Activated CD4-positive, alpha-beta T cell treated with anti-CD3 and anti-CD28 coated beads for 1 hour (primary cell): ENCODE measurements around the gene RARS2.
"Not testable (repeated sequence)": the region's sequence is repeated elsewhere in the genome, so short reads cannot be mapped to it uniquely, and the experiment has no call there.

Source experiments
- DNase-seq: peaks from one replicate; pipeline ENCODE4 v3.0.0-alpha.2; 2020

RARS2 gene, protein sequence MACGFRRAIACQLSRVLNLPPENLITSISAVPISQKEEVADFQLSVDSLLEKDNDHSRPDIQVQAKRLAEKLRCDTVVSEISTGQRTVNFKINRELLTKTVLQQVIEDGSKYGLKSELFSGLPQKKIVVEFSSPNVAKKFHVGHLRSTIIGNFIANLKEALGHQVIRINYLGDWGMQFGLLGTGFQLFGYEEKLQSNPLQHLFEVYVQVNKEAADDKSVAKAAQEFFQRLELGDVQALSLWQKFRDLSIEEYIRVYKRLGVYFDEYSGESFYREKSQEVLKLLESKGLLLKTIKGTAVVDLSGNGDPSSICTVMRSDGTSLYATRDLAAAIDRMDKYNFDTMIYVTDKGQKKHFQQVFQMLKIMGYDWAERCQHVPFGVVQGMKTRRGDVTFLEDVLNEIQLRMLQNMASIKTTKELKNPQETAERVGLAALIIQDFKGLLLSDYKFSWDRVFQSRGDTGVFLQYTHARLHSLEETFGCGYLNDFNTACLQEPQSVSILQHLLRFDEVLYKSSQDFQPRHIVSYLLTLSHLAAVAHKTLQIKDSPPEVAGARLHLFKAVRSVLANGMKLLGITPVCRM

DNA sequence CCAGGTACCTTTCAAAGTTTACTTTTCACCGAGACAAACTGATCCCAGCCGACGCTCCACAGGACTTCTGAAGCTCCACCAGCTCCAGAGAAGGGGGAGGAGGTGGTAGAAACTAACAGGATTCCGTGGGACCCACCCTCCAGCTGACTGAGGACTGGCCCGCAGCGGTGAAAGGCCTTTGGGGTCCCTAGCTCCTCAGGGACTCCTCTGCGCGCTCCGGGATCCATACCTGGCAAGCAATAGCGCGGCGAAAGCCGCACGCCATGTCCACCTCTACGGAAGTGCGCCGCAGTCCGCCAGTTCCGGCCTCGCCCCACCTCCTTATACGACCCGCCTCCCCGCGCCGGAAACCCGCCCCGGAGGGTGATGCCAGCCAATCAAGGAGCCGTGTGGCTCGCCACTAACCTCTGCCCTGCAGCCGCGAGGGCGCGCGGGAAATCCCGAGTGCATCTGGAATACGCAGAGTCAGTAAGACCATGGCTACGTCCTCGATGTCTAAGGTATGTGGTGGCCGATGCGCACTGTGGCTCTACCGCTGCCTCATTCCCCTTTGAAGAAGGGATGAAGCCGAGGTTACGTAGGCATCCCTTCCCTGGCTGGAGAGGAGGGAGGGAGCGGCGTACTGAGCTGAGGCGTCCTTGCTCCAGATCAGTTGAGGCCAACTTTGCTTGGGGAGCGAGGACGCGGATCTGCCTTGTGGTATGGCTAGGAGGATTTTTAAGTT lies at the start of gene RARS2, which contains the start of gene ORC3:
TSS of gene RARS2 (minus strand) at position 295 of the 724 bp plus-strand sequence. CDS start at position 265, 30 bp downstream.
TSS of gene ORC3 (plus strand) at position 443 of the 724 bp plus-strand sequence. CDS start at position 477, 34 bp downstream.
- DNase-seq, result peak; percentile 87

DNA sequence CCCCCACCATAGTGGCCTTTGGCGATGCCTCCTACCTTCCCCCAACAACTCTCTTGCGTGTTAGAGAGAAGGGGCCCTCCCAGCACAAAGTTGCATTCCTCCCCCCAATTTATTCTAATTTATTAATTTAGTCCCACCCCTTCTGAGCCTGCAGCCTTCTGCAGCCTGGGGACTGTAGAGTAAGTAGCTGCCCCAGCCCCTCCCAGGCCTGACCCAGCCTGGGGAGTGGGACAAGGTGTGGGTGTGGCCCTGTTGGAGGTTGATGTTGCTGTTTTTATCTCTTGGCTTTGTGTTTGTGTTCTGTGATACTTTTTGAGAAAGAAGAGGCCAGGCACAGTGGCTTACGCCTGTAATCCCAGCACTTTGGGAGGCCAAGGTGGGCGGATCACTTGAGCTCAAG lies 49.6 kb upstream of the RARS2 start:
- no peak for DNase-seq

DNA sequence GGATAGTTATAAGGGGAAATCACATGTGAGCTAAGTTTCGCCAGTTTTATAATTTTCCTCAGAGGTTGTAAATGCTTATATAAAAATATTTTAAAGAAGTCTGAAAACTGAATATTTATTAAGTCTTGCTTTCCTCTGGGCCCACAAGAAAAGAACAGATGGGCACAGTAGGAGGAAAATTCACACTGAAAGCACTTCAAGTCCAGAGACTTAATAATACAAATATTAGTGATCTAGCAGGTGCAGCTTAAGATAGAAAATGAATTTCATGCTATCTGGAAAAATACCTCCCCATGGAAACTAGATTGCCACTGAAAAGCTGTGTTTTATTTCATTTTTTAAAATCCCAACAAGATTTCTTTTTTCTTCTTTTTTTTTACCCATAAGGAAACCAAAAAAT lies 47.3 kb upstream of the RARS2 start:
- DNase-seq, result no peak

DNA sequence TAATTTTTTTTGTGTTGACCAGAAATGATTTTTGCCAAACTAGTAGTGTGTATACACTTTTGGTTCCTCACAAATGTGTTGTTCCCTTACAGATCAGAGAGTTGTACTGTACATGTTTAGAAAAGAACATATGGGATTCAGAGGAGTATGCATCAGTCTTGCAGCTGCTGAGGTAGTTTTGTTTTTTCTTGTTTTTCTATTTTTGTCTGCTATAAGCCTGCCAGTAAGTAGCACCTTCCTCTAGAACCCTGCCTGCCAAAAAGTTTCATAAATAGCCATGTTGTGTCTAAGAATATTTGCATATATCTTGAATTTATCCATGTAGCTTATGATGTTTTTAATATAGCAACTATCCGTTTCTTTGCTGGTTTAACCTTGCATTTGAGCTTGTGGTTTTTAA lies 46.5 kb upstream of the RARS2 start:
- DNase-seq, result no peak

DNA sequence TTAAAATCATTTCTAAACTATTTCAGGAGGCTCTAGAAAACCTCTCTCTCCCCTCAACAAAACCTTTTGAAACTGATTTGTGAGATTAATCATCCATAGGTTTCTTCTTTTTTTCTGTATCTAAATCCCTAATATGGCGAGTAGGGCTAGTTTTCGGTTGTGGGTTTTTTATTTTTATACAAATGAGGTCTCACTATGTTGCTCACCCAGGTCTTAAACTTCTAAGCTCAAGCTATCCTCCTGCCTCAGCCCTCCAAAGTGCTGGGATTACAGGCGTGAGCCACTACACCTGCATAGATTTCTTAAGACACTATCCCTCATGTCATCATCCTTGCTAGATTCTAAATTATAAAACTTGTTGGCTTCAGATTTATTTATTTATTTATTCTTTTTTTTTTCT lies 44.1 kb upstream of the RARS2 start:
- DNase-seq, result no peak

DNA sequence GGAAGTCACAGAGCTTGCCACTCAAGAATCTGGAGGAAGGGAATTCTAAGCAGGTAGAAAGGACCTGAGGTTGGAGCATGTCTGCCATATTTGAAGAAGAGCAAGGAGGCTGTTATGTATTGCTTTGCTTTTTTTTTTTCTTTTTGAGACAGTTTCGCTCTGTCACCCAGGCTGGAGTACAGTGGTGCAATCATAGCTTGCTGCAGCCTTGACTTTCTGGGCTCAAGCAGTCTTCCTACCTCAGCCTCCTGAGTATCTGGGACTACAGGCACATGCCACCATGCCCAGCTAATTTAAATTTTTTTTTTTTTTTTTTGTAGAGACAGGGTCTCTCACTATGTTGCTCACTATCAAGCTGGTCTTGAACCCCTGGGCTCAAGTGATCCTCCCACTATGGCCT lies 41.0 kb upstream of the RARS2 start:
- no peak for DNase-seq

DNA sequence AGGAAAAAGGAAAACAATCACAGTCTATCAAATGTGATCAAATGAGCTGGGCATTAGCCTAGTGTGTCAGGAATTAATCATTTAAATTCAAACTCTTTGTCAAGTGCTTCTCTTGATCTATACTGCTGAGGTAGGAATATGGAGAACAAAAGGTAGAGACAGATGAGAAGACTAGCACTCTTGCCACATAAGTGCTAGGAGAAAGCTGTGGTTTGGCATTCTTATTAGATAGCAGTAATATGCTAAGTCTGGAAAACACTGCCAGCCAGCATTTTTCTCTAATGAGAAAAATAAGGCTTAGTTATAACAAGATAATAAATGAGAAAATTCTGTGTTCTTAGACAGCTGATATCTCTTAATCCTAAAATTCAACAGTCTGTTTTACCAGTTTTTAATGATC lies 39.1 kb upstream of the RARS2 start:
- DNase-seq, result no peak

DNA sequence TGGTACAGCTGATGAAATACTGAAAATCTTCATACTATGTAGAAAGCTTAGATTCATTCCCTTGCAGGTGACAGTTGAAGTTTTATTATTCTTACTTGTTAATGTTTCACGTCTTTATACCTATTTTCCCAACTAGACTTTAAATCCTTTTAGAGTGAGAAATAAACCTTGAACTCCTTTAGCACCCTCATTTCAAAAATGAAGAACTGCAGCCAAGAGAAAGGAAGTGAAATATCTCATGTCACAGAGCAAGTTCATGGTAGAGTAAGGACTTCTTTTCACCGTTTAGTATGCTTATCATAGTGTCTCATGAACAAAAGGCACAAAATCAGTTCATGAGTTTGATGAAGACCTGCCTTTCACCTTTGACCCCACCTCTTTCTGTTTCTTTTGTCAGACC lies 38.6 kb upstream of the RARS2 start:
- DNase-seq, result no peak

DNA sequence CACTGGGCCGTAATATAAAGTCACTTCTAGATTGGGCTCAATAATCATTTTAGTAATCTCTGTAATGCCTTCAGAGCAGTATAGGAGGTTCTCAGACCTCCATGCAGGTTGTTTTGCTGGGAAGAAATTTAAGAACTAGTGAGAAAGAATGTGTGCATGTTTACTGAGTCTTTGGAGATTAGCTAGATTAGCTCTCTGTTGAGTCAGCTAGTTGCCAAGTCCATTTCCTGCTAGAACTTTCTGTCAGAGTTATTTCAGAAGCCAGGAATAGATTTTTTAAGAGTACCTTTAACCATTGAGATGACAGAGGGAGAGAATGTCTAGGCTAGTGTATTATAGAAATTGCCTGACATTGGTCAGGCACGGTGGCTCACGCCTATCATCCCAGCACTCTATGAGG lies 33.5 kb upstream of the RARS2 start:
- no peak for DNase-seq

DNA sequence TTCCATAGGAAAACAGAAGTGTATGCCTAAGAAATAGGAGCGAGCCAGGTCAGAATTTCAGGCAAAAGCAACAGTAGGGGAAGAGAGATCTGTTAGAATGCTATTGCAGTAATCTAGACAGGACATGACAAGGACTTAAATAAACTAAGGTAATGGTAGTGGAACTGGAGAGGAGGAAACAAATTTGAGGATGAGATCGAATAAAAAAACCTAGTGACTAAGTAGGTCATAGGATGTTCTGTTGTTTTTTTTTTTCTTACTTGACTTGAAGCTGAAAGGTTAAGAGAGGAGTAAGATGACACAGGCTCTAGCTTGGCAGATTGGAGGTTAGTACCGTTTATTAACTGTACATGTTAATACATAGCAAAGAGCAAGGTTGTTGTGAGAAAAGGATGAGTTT lies 28.7 kb upstream of the RARS2 start:
- no peak for DNase-seq

DNA sequence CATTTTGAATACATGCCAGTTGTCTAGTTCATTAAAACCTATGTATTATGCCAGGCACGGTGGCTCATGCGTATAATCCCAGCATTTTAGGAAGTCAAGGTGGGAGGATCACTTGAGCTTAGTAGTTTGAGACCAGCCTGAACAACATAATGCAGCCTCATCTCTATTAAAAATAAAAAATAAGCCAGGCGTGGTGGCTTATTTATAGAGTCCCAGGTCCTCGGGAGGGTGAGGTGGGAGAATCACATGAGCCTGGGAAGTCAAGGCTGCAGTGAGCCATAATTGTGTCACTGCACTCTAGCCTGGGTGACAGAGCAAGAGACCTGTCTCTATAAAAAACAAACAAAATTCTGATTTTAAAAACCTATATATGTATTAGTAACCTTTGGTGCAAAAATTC lies 27.6 kb upstream of the RARS2 start:
- no peak for DNase-seq

DNA sequence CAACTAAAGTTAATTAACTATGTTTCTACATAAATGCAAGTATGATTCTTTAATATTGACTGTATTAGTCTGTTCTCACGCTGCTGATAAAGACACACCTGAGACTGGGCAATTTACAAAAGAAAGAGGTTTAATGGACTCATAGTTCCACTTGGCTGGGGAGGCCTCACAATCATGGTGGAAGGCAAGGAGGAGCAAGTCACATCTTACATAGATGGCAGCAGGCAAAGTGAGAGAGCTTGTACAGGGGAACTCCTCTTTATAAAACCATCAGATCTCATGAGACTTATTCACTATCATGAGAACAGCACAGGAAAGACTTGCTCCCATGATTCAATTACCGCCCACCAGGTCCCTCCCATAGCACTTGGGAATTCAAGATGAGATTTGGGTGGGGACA lies 23.2 kb upstream of the RARS2 start:
- DNase-seq, result not testable (repeated sequence)

DNA sequence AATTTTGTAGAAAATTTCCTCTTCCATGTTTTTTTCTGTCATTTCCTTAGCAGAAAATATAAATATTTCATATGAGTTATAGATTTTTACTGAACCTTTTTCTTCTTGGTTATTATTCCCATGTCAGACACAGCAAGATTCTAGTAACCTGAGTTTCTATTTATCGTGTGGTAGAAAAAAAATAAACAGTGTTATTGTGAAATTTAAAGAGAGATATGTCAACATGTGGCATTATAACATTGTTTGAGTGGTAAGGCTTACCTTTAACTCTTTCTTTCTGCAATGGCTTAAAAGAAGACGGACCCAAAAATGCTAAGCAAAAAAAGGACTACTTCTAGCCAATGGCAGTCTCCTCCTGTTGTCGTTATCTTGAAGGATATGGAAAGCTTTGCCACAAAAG lies 19.0 kb upstream of the RARS2 start:
- no peak for DNase-seq

DNA sequence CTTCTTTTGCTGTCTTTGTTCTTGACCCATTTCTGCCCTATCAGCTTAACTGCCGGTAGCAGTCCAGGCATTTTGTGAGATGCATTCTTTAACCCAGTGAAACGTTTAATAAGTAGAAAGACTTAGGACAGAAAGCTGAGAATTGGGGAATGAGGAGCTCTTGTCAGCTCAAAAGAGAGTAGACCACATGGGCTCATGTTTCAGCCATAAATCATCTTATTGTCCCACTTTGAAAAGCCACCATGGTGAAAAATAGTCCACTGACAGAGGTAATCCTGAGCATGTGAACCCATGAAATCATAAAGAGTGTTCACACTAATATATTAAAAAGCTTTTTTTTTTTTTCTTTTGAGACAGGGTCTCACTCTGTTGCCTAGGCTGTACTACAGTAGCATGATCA lies 16.4 kb upstream of the RARS2 start:
- no peak for DNase-seq

DNA sequence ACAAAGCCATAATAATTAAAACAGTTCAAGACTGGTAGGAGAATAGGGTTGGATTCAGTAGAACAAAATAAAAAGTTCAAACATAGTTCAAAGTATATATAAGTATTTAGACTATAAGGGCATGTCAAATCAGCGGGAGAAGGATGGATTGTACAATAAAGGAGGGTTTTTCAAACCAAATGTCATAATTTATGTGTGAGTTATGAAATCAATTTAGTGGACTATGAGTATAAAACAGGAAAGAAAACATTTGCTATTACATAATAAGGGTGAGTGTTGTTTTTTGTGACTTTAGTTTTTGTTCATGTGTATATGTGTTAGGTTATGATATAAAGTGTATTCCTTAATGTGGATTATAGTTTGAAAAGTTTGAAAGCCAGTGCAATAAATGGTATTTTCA lies 10.8 kb upstream of the RARS2 start:
- DNase-seq, result no peak

DNA sequence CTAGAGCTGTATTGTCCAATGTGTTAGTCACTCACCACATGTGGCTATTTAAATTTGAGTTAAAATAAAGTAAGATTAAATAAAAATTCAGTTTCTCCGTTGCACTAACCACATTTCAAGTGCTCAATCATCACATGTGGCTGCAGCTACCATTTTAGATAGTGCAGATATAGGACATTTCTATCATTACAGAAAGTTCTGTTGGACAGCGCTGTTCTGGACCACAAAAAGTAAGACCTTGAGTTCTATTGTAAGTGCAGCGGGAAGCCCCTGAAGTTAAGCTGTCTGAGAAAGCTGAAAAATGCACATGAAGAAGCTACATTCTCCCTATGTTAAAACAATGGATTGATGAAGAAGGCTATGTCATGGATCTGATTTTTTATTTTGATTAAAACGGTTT lies 1.2 kb upstream of the RARS2 start:
- DNase-seq, result no peak

DNA sequence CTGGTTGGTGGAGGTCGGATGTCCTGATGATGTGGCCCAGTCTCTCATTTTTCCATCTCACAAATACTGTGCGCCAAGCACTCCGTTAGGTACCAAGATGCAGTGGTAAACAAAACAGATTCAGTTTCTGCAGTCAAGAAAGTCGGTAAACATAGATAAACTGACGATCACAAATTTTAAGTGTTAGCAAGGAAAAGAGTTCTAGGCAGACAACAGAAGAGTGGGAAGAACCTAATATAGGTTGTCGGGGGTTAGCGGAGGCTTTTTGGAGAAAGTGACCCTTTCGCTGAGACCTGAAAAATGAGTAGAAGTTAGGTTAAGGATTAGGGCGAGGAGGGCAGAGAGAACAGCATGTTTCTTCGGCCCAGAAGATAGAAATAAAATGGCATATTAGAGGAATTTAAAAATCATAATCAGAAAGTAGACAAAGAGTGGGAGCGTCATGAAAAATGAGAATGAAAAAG lies 662 bp upstream of the RARS2 start:
- no peak for DNase-seq

DNA sequence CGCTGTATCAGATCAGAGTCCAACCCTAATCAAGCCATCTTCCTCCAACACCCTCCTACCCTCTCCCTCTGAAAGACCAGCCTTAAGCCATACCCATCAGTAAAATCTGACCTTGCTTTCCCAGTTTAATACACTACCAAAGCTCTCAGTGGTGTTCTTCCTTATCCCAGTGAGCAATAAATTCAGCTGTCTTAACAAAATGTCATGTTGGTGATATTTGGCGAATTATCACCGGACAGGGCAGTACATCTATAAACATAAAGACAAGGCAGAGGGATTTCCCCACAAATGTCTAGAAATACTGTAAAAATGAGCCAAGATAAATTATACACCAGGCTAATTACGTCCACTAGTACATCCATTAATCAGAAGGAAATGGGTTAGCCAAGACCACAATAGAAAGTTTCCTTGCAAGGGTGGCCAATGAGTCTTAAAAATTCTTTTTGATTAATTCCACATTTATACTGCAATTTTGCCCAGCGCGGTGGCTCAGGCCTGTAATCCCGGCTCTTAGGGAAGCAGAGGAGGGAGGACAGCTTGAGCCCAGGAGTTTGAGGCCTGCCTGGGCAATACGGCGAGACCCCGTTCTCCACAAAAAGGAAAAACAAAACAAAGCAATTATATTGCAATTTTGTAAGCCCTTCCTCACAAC lies 905 bp downstream of the RARS2 start:
- no peak for DNase-seq

DNA sequence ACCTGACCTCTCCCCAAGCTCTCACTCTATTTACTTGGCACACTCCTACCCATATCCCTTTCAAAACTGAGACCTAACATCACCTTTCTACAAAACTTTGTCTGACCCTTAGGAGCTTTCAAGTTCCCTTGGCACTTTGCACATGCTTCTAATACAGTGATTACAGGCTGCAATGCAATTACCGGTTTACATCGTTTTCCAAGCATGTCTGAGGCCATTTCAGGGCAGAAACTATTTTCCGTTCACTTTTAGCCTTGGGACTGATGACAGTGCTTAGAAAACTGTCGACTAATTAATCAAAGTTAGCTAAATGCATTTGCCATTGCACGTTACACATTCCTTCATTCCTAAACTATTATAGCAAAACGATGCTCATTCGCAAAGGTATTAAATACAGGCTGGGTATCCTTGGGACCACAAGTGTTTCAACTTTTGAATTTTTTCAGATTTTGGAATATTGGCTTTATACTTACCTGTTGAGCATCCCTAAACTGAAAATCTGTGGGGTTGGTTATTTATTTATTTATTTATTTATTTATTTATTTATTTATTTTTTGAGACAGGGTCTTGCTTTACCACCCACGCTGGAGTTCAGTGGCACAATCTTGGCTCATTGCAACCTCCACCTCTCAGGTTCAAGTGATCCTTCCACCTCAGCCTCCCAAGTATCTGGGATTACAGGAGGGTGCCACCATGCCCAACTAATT lies 3.3 kb downstream of the RARS2 start:
- no peak for DNase-seq

DNA sequence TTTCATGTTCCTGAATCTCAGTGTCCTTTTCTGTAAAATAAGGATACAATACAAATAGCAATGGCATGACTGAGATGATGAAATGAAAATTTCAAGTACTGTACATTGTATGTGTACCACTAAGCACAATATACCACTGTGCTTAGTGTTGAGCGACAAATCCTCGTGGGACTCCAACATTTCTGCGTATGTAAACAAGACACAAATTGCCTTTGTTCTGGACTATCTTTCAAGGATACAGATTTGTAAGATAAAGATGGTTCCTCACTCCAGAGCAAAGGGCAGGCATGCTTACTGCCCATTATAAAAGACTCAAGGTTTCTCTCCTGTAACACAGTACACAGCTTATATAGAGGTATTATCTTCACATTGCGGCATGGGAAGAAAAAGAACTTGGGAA lies 6.0 kb downstream of the RARS2 start:
- DNase-seq, result no peak

DNA sequence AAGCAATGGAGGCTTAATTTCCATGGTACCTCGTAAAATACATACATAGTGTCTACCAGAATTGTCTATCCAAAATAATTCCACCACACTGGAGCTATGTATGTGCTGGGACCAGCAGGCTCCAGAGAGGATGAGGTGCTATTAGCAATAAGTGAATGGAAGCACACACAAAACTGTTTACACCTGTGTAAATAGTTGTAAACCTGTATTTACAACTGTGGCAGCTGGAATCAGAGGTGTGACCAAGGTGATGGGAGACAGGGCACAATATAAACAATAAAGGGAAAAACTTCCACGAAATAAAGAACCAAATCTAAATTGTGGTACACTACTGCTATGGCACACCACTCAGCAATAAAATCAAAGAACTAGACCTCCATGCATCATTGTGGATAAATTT lies 14.4 kb downstream of the RARS2 start:
- DNase-seq, result no peak

DNA sequence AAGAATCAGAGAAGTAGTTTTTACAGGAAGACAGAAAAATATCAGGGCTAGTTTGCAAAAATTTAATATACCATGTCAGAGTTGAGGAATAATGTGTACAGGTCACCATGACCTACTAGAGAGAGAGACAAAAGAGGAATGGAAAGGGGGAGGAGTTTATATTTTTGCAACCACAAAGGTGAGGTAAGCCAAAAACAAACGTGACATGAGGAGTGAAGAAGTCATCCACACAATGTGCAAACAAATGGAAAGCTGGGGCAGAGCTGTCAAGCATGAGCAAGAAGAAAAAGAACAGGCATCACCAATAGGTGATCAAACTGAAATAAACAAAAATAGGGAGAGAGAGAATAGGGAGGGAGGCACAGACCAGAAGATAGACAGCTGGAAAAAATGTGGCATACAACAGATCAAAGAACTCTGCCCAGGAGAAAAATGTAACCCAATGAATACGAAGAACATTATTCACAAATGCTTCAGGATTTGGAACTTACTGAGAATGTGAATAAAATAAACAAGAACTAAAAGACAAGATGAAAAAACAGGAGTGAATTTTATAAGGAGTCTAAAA lies 15.5 kb downstream of the RARS2 start:
- DNase-seq, result no peak
